Esophagus squamous epithelium (tissue), 4 donors: ENCODE measurements around the gene RHCE.

Experiments
- POLR2A ChIP-seq, 4 donors: fragments of 450-650 bp; IDR thresholded peaks; one replicate each; pipeline ENCODE4 v1.6.1; 2017; ENCODE audit warnings: antibody characterized with exemption in 4 of 4, mild to moderate bottlenecking in 4 of 4, moderate library complexity in 3 of 4
- TF ChIP-seq, protein P1 (sequence below), 6 experiments: fragments of 450-650 bp in 4 of 6; fragments of 200-600 bp in 2 of 6; sonication (generic) in 2 of 6; IDR thresholded peaks; one replicate each; pipeline ENCODE4 v1.5.1; 2016 to 2019; ENCODE audit warnings: antibody characterized with exemption in 6 of 6, mild to moderate bottlenecking in 4 of 6, moderate library complexity in 4 of 6

DNA sequence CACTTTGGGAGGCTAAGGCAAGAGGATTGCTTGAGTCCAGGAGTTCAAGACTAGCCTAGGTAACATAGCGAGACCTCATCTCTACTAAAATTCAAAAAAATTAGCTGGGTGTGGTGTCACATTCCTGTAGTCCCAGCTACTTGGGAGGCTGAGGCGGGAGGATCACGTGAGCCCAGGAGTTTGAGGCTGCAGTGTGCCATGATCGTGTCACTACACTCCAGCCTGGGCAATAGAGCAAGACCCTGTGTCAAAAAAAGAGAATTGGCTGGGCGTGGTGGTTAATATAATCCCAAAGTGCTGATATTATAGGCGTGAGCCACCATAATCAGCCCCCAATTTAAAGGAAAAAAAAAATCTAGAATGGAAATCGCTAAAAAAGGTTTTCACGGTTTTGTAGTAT is 17.0 kb upstream of the RHCE start:
- TF ChIP-seq, protein P1, sequence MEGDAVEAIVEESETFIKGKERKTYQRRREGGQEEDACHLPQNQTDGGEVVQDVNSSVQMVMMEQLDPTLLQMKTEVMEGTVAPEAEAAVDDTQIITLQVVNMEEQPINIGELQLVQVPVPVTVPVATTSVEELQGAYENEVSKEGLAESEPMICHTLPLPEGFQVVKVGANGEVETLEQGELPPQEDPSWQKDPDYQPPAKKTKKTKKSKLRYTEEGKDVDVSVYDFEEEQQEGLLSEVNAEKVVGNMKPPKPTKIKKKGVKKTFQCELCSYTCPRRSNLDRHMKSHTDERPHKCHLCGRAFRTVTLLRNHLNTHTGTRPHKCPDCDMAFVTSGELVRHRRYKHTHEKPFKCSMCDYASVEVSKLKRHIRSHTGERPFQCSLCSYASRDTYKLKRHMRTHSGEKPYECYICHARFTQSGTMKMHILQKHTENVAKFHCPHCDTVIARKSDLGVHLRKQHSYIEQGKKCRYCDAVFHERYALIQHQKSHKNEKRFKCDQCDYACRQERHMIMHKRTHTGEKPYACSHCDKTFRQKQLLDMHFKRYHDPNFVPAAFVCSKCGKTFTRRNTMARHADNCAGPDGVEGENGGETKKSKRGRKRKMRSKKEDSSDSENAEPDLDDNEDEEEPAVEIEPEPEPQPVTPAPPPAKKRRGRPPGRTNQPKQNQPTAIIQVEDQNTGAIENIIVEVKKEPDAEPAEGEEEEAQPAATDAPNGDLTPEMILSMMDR (IDR thresholded peaks at IDR 0.05): no peak
- no peak for TF ChIP-seq POLR2A (IDR thresholded peaks at IDR 0.05)
